NCI-H2081 (cell line): ENCODE results near the gene ZIC1.

ENCODE experiments used
- DNase-seq, 2 experiments: peaks; one replicate each; lab custom pipeline; 2025; lab: John Stamatoyannopoulos, UW

ZIC1 gene

GRCh38 chr3:147395899-147396711 lies 13.1 kb upstream of the ZIC1 start:
- DNase-seq, result no peak

GRCh38 chr3:147396712-147397046 lies 12.5 kb upstream of the ZIC1 start:
- DNase-seq, result no peak

- DNase-seq, result no peak
These were observed 11.8 kb upstream of the ZIC1 start for GRCh38 chr3:147397155-147397874.

- no peak for DNase-seq
These were observed 11.0 kb upstream of the ZIC1 start for GRCh38 chr3:147397875-147398812.

- no peak for DNase-seq
These were observed 10.2 kb upstream of the ZIC1 start for GRCh38 chr3:147398813-147399534.

- no peak for DNase-seq
These were observed 9.1 kb upstream of the ZIC1 start for GRCh38 chr3:147400111-147400510.

- DNase-seq, result no peak
These were observed 8.2 kb upstream of the ZIC1 start for GRCh38 chr3:147400999-147401398.

GRCh38 chr3:147401421-147401820 lies 7.7 kb upstream of the ZIC1 start:
- no peak for DNase-seq

GRCh38 chr3:147402159-147402558 lies 7.0 kb upstream of the ZIC1 start:
- no peak for DNase-seq

GRCh38 chr3:147403511-147403910 lies 5.7 kb upstream of the ZIC1 start:
- DNase-seq, result no peak

- no peak for DNase-seq
These were observed 5.0 kb upstream of the ZIC1 start for GRCh38 chr3:147404000-147404799.

- no peak for DNase-seq
These were observed 4.3 kb upstream of the ZIC1 start for GRCh38 chr3:147404800-147405230.

GRCh38 chr3:147405231-147406027 lies 3.7 kb upstream of the ZIC1 start:
- no peak for DNase-seq

- DNase-seq, result no peak
These were observed 2.9 kb upstream of the ZIC1 start, which contains the start of gene ZIC4 for GRCh38 chr3:147406028-147406931. Gene ZIC4 (minus strand): TSS chr3:147406543. CDS start chr3:147402797, 3,746 bp downstream.

- DNase-seq, result no peak
These were observed 2.1 kb upstream of the ZIC1 start for GRCh38 chr3:147407114-147407497.

GRCh38 chr3:147407498-147408187 lies 1.5 kb upstream of the ZIC1 start:
- DNase-seq, result no peak

- no peak for DNase-seq
These were observed 721 bp upstream of the ZIC1 start for GRCh38 chr3:147408188-147409100.
